CD14-positive monocyte (primary cell): Measurements from ENCODE around the gene RPA3. TPM values are rescaled to one million over a fixed set of nuclear protein-coding genes. Genes with fewer than 3 reads are reported as not detected.

ENCODE experiments used
- DNase-seq, 3 donors: peaks; one replicate each; pipeline ENCODE4 v3.0.0-alpha.2; 2011 to 2022
- H2AFZ ChIP-seq: 2 replicates; pipeline ENCODE4 v1.6.0; 2012; ENCODE audit warnings: mild to moderate bottlenecking, low read depth, low read length, inconsistent platforms; ENCODE audit not compliant: insufficient read depth, poor library complexity, severe bottlenecking
- H3K27ac ChIP-seq, 2 donors: 1 replicate in 1 of 2; 2 replicates in 1 of 2; pipeline ENCODE4 v1.5.1; 2012 to 2013; ENCODE audit warnings: low read length in 2 of 2, control low read depth in 1 of 2, inconsistent platforms in 1 of 2, low read depth in 1 of 2, mild to moderate bottlenecking in 1 of 2
- H3K27me3 ChIP-seq, 2 donors: one replicate each; pipeline versions ENCODE4 v1.6.0 to v1.6.1; 2011 to 2013; ENCODE audit warnings: low read length in 2 of 2; ENCODE audit not compliant: control insufficient read depth in 2 of 2, insufficient read depth in 2 of 2
- H3K36me3 ChIP-seq, 2 donors: replicated peaks in 1 of 2; 1 replicate in 1 of 2; 2 replicates in 1 of 2; pipeline versions ENCODE4 v1.5.1 to v1.6.1; 2012 to 2013; ENCODE audit warnings: low read length in 2 of 2, control low read depth in 1 of 2, inconsistent platforms in 1 of 2, mild to moderate bottlenecking in 1 of 2; ENCODE audit not compliant: insufficient read depth in 2 of 2, control insufficient read depth in 1 of 2
- H3K4me1 ChIP-seq, 2 donors: 1 replicate in 1 of 2; 2 replicates in 1 of 2; pipeline versions ENCODE4 v1.5.1 to v1.6.1; 2012 to 2013; ENCODE audit warnings: low read length in 2 of 2, control low read depth in 1 of 2, inconsistent platforms in 1 of 2, mild to moderate bottlenecking in 1 of 2, moderate library complexity in 1 of 2; ENCODE audit not compliant: insufficient read depth in 2 of 2, control insufficient read depth in 1 of 2
- H3K4me2 ChIP-seq: replicated peaks from 2 replicates; pipeline ENCODE3; 2012; ENCODE audit warnings: low read length, moderate library complexity, mild to moderate bottlenecking; ENCODE audit not compliant: poor library complexity, severe bottlenecking; ENCODE audit errors: extremely low read depth
- H3K4me3 ChIP-seq, 3 experiments: fragments of 200-600 bp in 1 of 3; sonication (generic) in 1 of 3; replicated peaks in 1 of 3; 1 replicate in 2 of 3; 2 replicates in 1 of 3; pipeline ENCODE4 v1.5.1; 2011 to 2013; ENCODE audit warnings: low read length in 3 of 3, mild to moderate bottlenecking in 3 of 3, control low read depth in 2 of 3, low read depth in 2 of 3, inconsistent platforms in 1 of 3, moderate library complexity in 1 of 3
- H3K79me2 ChIP-seq: 2 replicates; pipeline ENCODE4 v1.6.0; 2012; ENCODE audit warnings: mild to moderate bottlenecking, control low read depth, inconsistent platforms, low read length, moderate library complexity; ENCODE audit not compliant: insufficient read depth
- H3K9ac ChIP-seq: 2 replicates; pipeline ENCODE4 v1.6.0; 2017; ENCODE audit warnings: low read length, mild to moderate bottlenecking; ENCODE audit not compliant: insufficient read depth, poor library complexity, severe bottlenecking
- H3K9me3 ChIP-seq, 2 donors: replicated peaks in 1 of 2; 1 replicate in 1 of 2; 2 replicates in 1 of 2; pipeline versions ENCODE4 v1.5.1 to v1.6.1; 2012 to 2013; ENCODE audit warnings: low read length in 2 of 2, control low read depth in 1 of 2; ENCODE audit not compliant: control insufficient read depth in 1 of 2, insufficient read depth in 1 of 2
- H4K20me1 ChIP-seq: 2 replicates; pipeline ENCODE4 v1.6.0; 2012; ENCODE audit warnings: mild to moderate bottlenecking, low read length, control low read depth, moderate library complexity; ENCODE audit not compliant: insufficient read depth
- H3K27ac Mint-ChIP-seq, 7 donors: one replicate each; pipeline ENCODE4 v1.8.0; 2020; ENCODE audit warnings: mild to moderate bottlenecking in 7 of 7, mixed read lengths in 7 of 7, moderate library complexity in 6 of 7, inconsistent platforms in 2 of 7
- H3K27me3 Mint-ChIP-seq, 3 donors: one replicate each; pipeline ENCODE4 v1.8.0; 2021 to 2022; ENCODE audit warnings: low read depth in 3 of 3, mild to moderate bottlenecking in 3 of 3, mixed read lengths in 3 of 3, moderate library complexity in 3 of 3, inconsistent platforms in 1 of 3
- H3K36me3 Mint-ChIP-seq, 2 donors: one replicate each; pipeline ENCODE4 v1.8.0; 2020; ENCODE audit warnings: mixed read lengths in 2 of 2, inconsistent platforms in 1 of 2, mild to moderate bottlenecking in 1 of 2
- H3K4me1 Mint-ChIP-seq: one replicate; pipeline ENCODE4 v1.8.0; 2020; ENCODE audit warnings: mild to moderate bottlenecking, mixed read lengths
- H3K4me3 Mint-ChIP-seq, 2 donors: one replicate each; pipeline ENCODE4 v1.8.0; 2020; ENCODE audit warnings: mild to moderate bottlenecking in 2 of 2, mixed read lengths in 2 of 2, moderate library complexity in 1 of 2
- H3K9me3 Mint-ChIP-seq, 7 donors: one replicate each; pipeline ENCODE4 v1.8.0; 2020 to 2022; ENCODE audit warnings: mixed read lengths in 7 of 7, mild to moderate bottlenecking in 6 of 7, moderate library complexity in 6 of 7, inconsistent platforms in 2 of 7
- WGBS: methylation state at CpG from one replicate; pipeline ENCODE4 v1.1.5; 2013; ENCODE audit warnings: missing lambda C conversion rate; ENCODE audit not compliant: insufficient coverage; 5-methylcytosine and 5-hydroxymethylcytosine counted together
- intact Hi-C, 2 donors: fragments of 100-400 bp; cut with micrococcal nuclease; formaldehyde crosslinking; loops; one replicate each; pipeline versions ENCODE4 v1.15.0 to v1.15.1; 2023
- polyA plus RNA-seq, 3 donors: library from polyadenylated mRNA; depleted of rRNA in 1 of 3; unstranded in 2 of 3; stranded (reverse) in 1 of 3; fragments of 300-500 nt in 2 of 3; fragments of >200 nt in 1 of 3; fragmentation: Illumina TruSeq in 2 of 3; gene quantifications; 1 replicate in 2 of 3; 2 replicates in 1 of 3; pipeline ENCODE4 v1.2.3, GENCODE V29; 2012 to 2021
- TF ChIP-seq, protein P1 (sequence below): fragments of 200-600 bp; IDR thresholded peaks from one replicate; pipeline ENCODE4 v1.8.0; 2022; ENCODE audit warnings: antibody characterized with exemption, mild to moderate bottlenecking

The RPA3 gene
- polyA plus RNA-seq, 3 donors, result 6.2 to 50.5 (median 44.7) TPM

DNA sequence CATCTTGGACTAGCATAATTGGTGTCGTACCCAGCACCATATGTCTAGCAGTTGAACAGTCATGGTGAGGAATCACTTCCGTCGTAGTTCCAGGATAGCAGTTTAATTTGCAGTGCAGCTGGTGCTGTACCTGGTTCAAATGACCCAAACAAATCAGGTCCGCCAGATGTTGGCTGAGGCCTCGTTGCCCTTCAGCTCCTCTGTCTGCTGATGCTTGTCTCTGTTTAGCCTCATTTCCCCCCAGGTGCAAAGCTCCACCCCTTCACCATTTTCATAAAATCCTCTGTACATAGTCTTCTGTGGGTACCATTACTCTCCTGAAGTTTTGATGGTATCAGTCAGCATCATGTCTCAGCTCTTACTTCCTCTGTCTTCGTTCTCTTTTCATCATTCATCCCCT lies 42.7 kb downstream of the RPA3 start:
- no peaks in the 10 kb centered on the region for H3K27me3 ChIP-seq
- no peak for DNase-seq
- H3K9ac ChIP-seq, result no peak overlapping the region
- no peak overlapping the region for H3K27ac Mint-ChIP-seq
- no peaks in the 10 kb centered on the region for H4K20me1 ChIP-seq
- peaks cover 5% of the 10 kb centered on the region for H3K79me2 ChIP-seq
- H2AFZ ChIP-seq, result no peak overlapping the region
- H3K4me1 ChIP-seq, result peaks cover 12 to 17% of the 10 kb centered on the region in 2 donors
- peaks cover 20 to 23% of the 10 kb centered on the region in 2 donors for H3K36me3 Mint-ChIP-seq
- peaks cover 28% of the 10 kb centered on the region for H3K4me1 Mint-ChIP-seq
- intact Hi-C loops, result no loop called here
- H3K27me3 Mint-ChIP-seq, result no peaks in the 10 kb centered on the region
- H3K4me3 ChIP-seq, result no peak overlapping the region
- TF ChIP-seq, protein P1, sequence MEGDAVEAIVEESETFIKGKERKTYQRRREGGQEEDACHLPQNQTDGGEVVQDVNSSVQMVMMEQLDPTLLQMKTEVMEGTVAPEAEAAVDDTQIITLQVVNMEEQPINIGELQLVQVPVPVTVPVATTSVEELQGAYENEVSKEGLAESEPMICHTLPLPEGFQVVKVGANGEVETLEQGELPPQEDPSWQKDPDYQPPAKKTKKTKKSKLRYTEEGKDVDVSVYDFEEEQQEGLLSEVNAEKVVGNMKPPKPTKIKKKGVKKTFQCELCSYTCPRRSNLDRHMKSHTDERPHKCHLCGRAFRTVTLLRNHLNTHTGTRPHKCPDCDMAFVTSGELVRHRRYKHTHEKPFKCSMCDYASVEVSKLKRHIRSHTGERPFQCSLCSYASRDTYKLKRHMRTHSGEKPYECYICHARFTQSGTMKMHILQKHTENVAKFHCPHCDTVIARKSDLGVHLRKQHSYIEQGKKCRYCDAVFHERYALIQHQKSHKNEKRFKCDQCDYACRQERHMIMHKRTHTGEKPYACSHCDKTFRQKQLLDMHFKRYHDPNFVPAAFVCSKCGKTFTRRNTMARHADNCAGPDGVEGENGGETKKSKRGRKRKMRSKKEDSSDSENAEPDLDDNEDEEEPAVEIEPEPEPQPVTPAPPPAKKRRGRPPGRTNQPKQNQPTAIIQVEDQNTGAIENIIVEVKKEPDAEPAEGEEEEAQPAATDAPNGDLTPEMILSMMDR, result no peak
- peaks cover 3 to 9% (median 7%) of the 10 kb centered on the region in 7 donors for H3K9me3 Mint-ChIP-seq
- no peak overlapping the region for H3K27ac ChIP-seq
- WGBS, result 78% methylated on average over 6 of the region's 6 CpGs
- no peak overlapping the region for H3K4me3 Mint-ChIP-seq
- H3K4me2 ChIP-seq, result no peak overlapping the region
- H3K36me3 ChIP-seq, result peaks cover 0 to 26% of the 10 kb centered on the region in 2 donors
- peaks cover 3 to 6% of the 10 kb centered on the region in 2 donors for H3K9me3 ChIP-seq

DNA sequence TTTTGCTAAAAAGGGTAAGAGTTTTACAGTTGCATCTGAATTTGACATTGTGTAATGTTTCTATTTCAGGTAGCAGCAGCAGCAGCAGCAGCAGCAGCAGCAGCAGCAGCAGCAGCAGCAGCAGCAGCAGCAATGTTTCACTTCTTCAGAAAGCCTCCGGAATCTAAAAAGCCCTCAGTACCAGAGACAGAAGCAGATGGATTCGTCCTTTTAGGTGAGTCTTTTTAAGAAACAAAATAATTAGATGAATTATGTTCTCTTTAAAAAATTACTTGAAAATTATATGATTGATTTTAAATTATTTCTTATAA lies 45.2 kb downstream of the RPA3 start:
- TF ChIP-seq, protein P1, result no peak
- H4K20me1 ChIP-seq, result no peaks in the 10 kb centered on the region
- Mint-ChIP-seq H3K27me3 (no peaks in the 10 kb centered on the region), H3K4me3 (peak overlapping the region in 1 of 2 donors; percentile 26), H3K27ac (peak overlapping the region in 3 of 7 donors; percentile 54 to 73 (median 66)), H3K36me3 (peaks cover 20 to 25% of the 10 kb centered on the region in 2 donors), H3K4me1 (peaks cover 33% of the 10 kb centered on the region), H3K9me3 (peaks cover 3 to 16% (median 7%) of the 10 kb centered on the region in 7 donors)
- no CpG with 5 or more reads among the region's 2 CpGs for WGBS
- H3K4me1 ChIP-seq, result peaks cover 12 to 17% of the 10 kb centered on the region in 2 donors
- H3K27ac ChIP-seq, result peak overlapping the region in 1 of 2 donors; percentile 67
- H3K9me3 ChIP-seq, result peaks cover 3 to 6% of the 10 kb centered on the region in 2 donors
- H3K4me2 ChIP-seq, result no peak overlapping the region
- peaks cover 0 to 26% of the 10 kb centered on the region in 2 donors for H3K36me3 ChIP-seq
- intact Hi-C loops, result no loop called here
- no peaks in the 10 kb centered on the region for H3K27me3 ChIP-seq
- no peak for DNase-seq
- H3K79me2 ChIP-seq, result peaks cover 5% of the 10 kb centered on the region
- no peak overlapping the region for H3K9ac ChIP-seq
- H3K4me3 ChIP-seq, result no peak overlapping the region
- no peak overlapping the region for H2AFZ ChIP-seq
